ENCODE data around the gene CTBS.
"Not testable (repeated sequence)": the region's sequence is repeated elsewhere in the genome, so short reads cannot be mapped to it uniquely, and the experiment has no call there.

CTBS gene

GRCh38 chr1:84510165-84510564, 64.1 kb downstream of the CTBS start (continued):
- no peak for TF ChIP-seq ATF2 (tag by site-specific recombination; IDR thresholded peaks at IDR 0.05; ENCODE audit: low read depth)
- no peak for TF ChIP-seq PRDM1 (tag by site-specific recombination; IDR thresholded peaks at IDR 0.05)
- TF ChIP-seq, protein P1, sequence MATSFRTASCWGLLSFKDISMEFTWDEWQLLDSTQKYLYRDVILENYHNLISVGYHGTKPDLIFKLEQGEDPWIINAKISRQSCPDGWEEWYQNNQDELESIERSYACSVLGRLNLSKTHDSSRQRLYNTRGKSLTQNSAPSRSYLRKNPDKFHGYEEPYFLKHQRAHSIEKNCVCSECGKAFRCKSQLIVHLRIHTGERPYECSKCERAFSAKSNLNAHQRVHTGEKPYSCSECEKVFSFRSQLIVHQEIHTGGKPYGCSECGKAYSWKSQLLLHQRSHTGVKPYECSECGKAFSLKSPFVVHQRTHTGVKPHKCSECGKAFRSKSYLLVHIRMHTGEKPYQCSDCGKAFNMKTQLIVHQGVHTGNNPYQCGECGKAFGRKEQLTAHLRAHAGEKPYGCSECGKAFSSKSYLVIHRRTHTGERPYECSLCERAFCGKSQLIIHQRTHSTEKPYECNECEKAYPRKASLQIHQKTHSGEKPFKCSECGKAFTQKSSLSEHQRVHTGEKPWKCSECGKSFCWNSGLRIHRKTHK (tag by site-specific recombination; IDR thresholded peaks at IDR 0.05): no peak
- no peak for TF ChIP-seq ZNF654 (tag by site-specific recombination; IDR thresholded peaks at IDR 0.05; ENCODE audit: low read depth)
- TF ChIP-seq, protein P2, sequence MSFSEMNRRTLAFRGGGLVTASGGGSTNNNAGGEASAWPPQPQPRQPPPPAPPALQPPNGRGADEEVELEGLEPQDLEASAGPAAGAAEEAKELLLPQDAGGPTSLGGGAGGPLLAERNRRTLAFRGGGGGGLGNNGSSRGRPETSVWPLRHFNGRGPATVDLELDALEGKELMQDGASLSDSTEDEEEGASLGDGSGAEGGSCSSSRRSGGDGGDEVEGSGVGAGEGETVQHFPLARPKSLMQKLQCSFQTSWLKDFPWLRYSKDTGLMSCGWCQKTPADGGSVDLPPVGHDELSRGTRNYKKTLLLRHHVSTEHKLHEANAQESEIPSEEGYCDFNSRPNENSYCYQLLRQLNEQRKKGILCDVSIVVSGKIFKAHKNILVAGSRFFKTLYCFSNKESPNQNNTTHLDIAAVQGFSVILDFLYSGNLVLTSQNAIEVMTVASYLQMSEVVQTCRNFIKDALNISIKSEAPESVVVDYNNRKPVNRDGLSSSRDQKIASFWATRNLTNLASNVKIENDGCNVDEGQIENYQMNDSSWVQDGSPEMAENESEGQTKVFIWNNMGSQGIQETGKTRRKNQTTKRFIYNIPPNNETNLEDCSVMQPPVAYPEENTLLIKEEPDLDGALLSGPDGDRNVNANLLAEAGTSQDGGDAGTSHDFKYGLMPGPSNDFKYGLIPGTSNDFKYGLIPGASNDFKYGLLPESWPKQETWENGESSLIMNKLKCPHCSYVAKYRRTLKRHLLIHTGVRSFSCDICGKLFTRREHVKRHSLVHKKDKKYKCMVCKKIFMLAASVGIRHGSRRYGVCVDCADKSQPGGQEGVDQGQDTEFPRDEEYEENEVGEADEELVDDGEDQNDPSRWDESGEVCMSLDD (tag by site-specific recombination; IDR thresholded peaks at IDR 0.05): no peak
- TF ChIP-seq ZNF175 (tag by site-specific recombination; IDR thresholded peaks at IDR 0.05): no peak
- no peak for TF ChIP-seq ZSCAN30 (tag by site-specific recombination; IDR thresholded peaks at IDR 0.05)

- ChIA-PET CTCF (no interaction called here), POLR2A (no interaction called here)
- no peaks in the 10 kb centered on the region for H3K36me3 ChIP-seq (ENCODE audit: control insufficient read depth in 2 of 2, insufficient read depth in 1 of 2, low read length in 2 of 2)
- TF ChIP-seq ZNF280D (tag by site-specific recombination; IDR thresholded peaks at IDR 0.05) (0 out of 2 replicates have a peak, but pooled peaks have one; percentile 31), GLI2 (tag by site-specific recombination; IDR thresholded peaks at IDR 0.05; ENCODE audit: borderline replicate concordance, low read depth) (no peak), ATF2 (tag by site-specific recombination; IDR thresholded peaks at IDR 0.05; ENCODE audit: low read depth) (no peak), ZBTB20 (tag by site-specific recombination; IDR thresholded peaks at IDR 0.05) (no peak)
- TF ChIP-seq, protein P3, sequence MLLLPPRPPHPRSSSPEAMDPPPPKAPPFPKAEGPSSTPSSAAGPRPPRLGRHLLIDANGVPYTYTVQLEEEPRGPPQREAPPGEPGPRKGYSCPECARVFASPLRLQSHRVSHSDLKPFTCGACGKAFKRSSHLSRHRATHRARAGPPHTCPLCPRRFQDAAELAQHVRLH (tag by site-specific recombination; IDR thresholded peaks at IDR 0.05): peak; percentile 59; the same call in 1 of the 2 replicates
- no peaks in the 10 kb centered on the region for H3K4me1 ChIP-seq (ENCODE audit: control insufficient read depth, insufficient read depth, low read length)
- no peak overlapping the region for H3K27ac ChIP-seq (ENCODE audit: extremely low read depth, low read depth, low read length)
- no peak overlapping the region for H3K4me3 ChIP-seq (ENCODE audit: low read depth, low read length)
- H3K9me3 ChIP-seq (ENCODE audit: control insufficient read depth, insufficient read depth, low read depth, low read length): no peaks in the 10 kb centered on the region
Observed at GRCh38 chr1:84509029-84509428, 65.2 kb downstream of the CTBS start.

DNA sequence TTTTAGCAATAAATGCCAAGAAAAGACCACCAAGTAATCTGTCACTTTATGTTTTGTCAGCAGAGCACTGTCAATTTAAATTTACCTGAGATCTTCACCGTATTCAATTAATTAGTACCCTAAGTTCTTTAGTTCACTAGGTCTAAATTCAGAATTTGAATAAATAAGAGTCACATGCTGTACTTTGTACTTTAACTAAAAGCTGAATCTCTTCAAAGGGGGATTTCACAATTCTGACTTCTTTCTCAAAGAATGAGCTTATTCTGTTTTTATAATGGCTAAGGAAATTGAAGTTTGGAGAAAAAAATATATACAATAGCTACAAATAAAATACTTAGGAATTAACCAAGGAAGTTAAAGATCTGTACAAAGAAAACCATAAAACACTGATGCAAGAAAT, 65.7 kb downstream of the CTBS start:
- H3K4me1 ChIP-seq (ENCODE audit: control insufficient read depth, insufficient read depth, low read length): peaks cover 1% of the 10 kb centered on the region; the same call in 1 of the 2 replicates
- POLR2A ChIA-PET: no interaction called here
- H3K9me3 ChIP-seq (ENCODE audit: control insufficient read depth, insufficient read depth, low read depth, low read length): no peaks in the 10 kb centered on the region
- CTCF ChIA-PET: interaction anchor here (0.7 to 1.1 kb wide), 2 partner anchors 100 to 216 kb away, joined by 3 read pairs; no protein-coding TSS in a partner anchor
- TF ChIP-seq ZBTB6 (tag by site-specific recombination; IDR thresholded peaks at IDR 0.05) (no peak), ZNF670 (tag by site-specific recombination; IDR thresholded peaks at IDR 0.05; ENCODE audit: low read depth) (no peak), ZBTB7A (tag by site-specific recombination; IDR thresholded peaks at IDR 0.05; ENCODE audit: low read depth) (no peak), ZNF354C (tag by site-specific recombination; IDR thresholded peaks at IDR 0.05; ENCODE audit: borderline replicate concordance, low read depth) (no peak)
- H3K4me3 ChIP-seq (ENCODE audit: low read depth, low read length): no peak overlapping the region
- no peaks in the 10 kb centered on the region for H3K36me3 ChIP-seq (ENCODE audit: control insufficient read depth in 2 of 2, insufficient read depth in 1 of 2, low read length in 2 of 2)
- no peak overlapping the region for H3K27ac ChIP-seq (ENCODE audit: extremely low read depth, low read depth, low read length)

DNA sequence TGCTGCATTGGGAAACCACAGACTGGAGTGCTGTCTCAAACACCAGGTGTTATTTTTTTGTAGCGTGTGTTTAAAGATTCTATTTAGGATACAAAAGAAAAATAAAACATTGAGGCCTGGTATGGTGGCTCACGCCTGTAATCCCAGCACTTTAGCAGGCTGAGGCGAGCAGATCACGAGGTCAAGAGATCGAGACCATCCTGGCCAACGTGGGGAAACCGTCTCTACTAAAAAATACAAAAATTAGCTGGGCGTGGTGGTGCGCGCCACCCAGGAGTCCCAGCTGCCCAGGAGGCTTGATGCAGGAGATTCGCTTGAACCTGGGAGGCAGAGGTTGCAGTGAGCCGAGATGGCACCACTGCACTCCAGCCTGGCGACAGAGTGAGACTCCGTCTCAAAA, 66.4 kb downstream of the CTBS start:
- H3K36me3 ChIP-seq (ENCODE audit: control insufficient read depth in 2 of 2, insufficient read depth in 1 of 2, low read length in 2 of 2); H3K4me1 ChIP-seq (ENCODE audit: control insufficient read depth, insufficient read depth, low read length); H3K4me3 ChIP-seq (ENCODE audit: low read depth, low read length); H3K9me3 ChIP-seq (ENCODE audit: control insufficient read depth, insufficient read depth, low read depth, low read length); H3K27ac ChIP-seq (ENCODE audit: extremely low read depth, low read depth, low read length); POLR2A ChIA-PET: not testable (repeated sequence)
- CTCF ChIA-PET: interaction anchor here (1.1 kb wide), 1 partner anchor 216 kb away, joined by 3 read pairs; no protein-coding TSS in a partner anchor
